ENCODE measurements around the gene SMIM32. TPM values are rescaled to one million over a fixed set of nuclear protein-coding genes. Genes with fewer than 3 reads are reported as not detected.

The SMIM32 gene
- polyA plus RNA-seq, 1 donor, result 28.2 TPM

- Histone ChIP-seq H3K36me3 (ENCODE audit: control insufficient read depth, insufficient read depth, low read length) (peaks cover 4% of the 10 kb centered on the region), H3K27ac (ENCODE audit: low read length) (no peak overlapping the region), H3K27me3 (ENCODE audit: control insufficient read depth, insufficient read depth, low read length) (no peaks in the 10 kb centered on the region), H3K4me3 (ENCODE audit: low read length) (no peak overlapping the region), H3K4me1 (ENCODE audit: control insufficient read depth, insufficient read depth, low read length) (no peaks in the 10 kb centered on the region), H3K9me3 (ENCODE audit: control insufficient read depth, low read depth, low read length) (no peaks in the 10 kb centered on the region)
- WGBS (ENCODE audit: insufficient coverage, low lambda C conversion rate), result no CpG with 5 or more reads among the region's 4 CpGs
- DNase-seq, result no peak
Measured at GRCh38 chr5:136210259-136210658, 17.3 kb upstream of the SMIM32 start.

GRCh38 chr5:136209346-136209910, 16.5 kb upstream of the SMIM32 start:
- no peaks in the 10 kb centered on the region for H3K9me3 ChIP-seq (ENCODE audit: control insufficient read depth, low read depth, low read length)
- H3K4me1 ChIP-seq (ENCODE audit: control insufficient read depth, insufficient read depth, low read length), result no peaks in the 10 kb centered on the region
- H3K27me3 ChIP-seq (ENCODE audit: control insufficient read depth, insufficient read depth, low read length), result no peaks in the 10 kb centered on the region
- no peaks in the 10 kb centered on the region for H3K36me3 ChIP-seq (ENCODE audit: control insufficient read depth, insufficient read depth, low read length)
- WGBS (ENCODE audit: insufficient coverage, low lambda C conversion rate), result no CpG with 5 or more reads among the region's 14 CpGs
- no peak for DNase-seq
- no peak overlapping the region for H3K27ac ChIP-seq (ENCODE audit: low read length)
- H3K4me3 ChIP-seq (ENCODE audit: low read length), result no peak overlapping the region

- H3K4me1 ChIP-seq (ENCODE audit: control insufficient read depth, insufficient read depth, low read length), result no peaks in the 10 kb centered on the region
- H3K4me3 ChIP-seq (ENCODE audit: low read length), result no peak overlapping the region
- no peak overlapping the region for H3K27ac ChIP-seq (ENCODE audit: low read length)
- no peaks in the 10 kb centered on the region for H3K27me3 ChIP-seq (ENCODE audit: control insufficient read depth, insufficient read depth, low read length)
- WGBS (ENCODE audit: insufficient coverage, low lambda C conversion rate), result no CpG with 5 or more reads among the region's 3 CpGs
- no peaks in the 10 kb centered on the region for H3K9me3 ChIP-seq (ENCODE audit: control insufficient read depth, low read depth, low read length)
- H3K36me3 ChIP-seq (ENCODE audit: control insufficient read depth, insufficient read depth, low read length), result no peaks in the 10 kb centered on the region
- no peak for DNase-seq
Measured at GRCh38 chr5:136208916-136209315, 16.0 kb upstream of the SMIM32 start.

GRCh38 chr5:136207631-136208030, 14.7 kb upstream of the SMIM32 start:
- H3K9me3 ChIP-seq (ENCODE audit: control insufficient read depth, low read depth, low read length), result no peaks in the 10 kb centered on the region
- no peaks in the 10 kb centered on the region for H3K36me3 ChIP-seq (ENCODE audit: control insufficient read depth, insufficient read depth, low read length)
- no peaks in the 10 kb centered on the region for H3K4me1 ChIP-seq (ENCODE audit: control insufficient read depth, insufficient read depth, low read length)
- H3K27ac ChIP-seq (ENCODE audit: low read length), result no peak overlapping the region
- 100% methylated on average over 1 of the region's 7 CpGs for WGBS (ENCODE audit: insufficient coverage, low lambda C conversion rate)
- no peaks in the 10 kb centered on the region for H3K27me3 ChIP-seq (ENCODE audit: control insufficient read depth, insufficient read depth, low read length)
- no peak for DNase-seq
- no peak overlapping the region for H3K4me3 ChIP-seq (ENCODE audit: low read length)

- Histone ChIP-seq H3K27ac (ENCODE audit: low read length) (no peak overlapping the region), H3K4me3 (ENCODE audit: low read length) (no peak overlapping the region), H3K27me3 (ENCODE audit: control insufficient read depth, insufficient read depth, low read length) (no peaks in the 10 kb centered on the region), H3K36me3 (ENCODE audit: control insufficient read depth, insufficient read depth, low read length) (no peaks in the 10 kb centered on the region), H3K9me3 (ENCODE audit: control insufficient read depth, low read depth, low read length) (no peaks in the 10 kb centered on the region), H3K4me1 (ENCODE audit: control insufficient read depth, insufficient read depth, low read length) (no peaks in the 10 kb centered on the region)
- no peak for DNase-seq
- WGBS (ENCODE audit: insufficient coverage, low lambda C conversion rate), result no CpG with 5 or more reads among the region's 5 CpGs
Measured at GRCh38 chr5:136206361-136206760, 13.4 kb upstream of the SMIM32 start.

GRCh38 chr5:136205941-136206340, 13.0 kb upstream of the SMIM32 start:
- no peak for DNase-seq
- WGBS (ENCODE audit: insufficient coverage, low lambda C conversion rate), result no CpG with 5 or more reads among the region's 4 CpGs
- no peaks in the 10 kb centered on the region for H3K36me3 ChIP-seq (ENCODE audit: control insufficient read depth, insufficient read depth, low read length)
- H3K9me3 ChIP-seq (ENCODE audit: control insufficient read depth, low read depth, low read length), result no peaks in the 10 kb centered on the region
- H3K4me3 ChIP-seq (ENCODE audit: low read length), result no peak overlapping the region
- no peak overlapping the region for H3K27ac ChIP-seq (ENCODE audit: low read length)
- no peaks in the 10 kb centered on the region for H3K27me3 ChIP-seq (ENCODE audit: control insufficient read depth, insufficient read depth, low read length)
- no peaks in the 10 kb centered on the region for H3K4me1 ChIP-seq (ENCODE audit: control insufficient read depth, insufficient read depth, low read length)

- Histone ChIP-seq H3K4me1 (ENCODE audit: control insufficient read depth, insufficient read depth, low read length) (no peaks in the 10 kb centered on the region), H3K4me3 (ENCODE audit: low read length) (no peak overlapping the region), H3K36me3 (ENCODE audit: control insufficient read depth, insufficient read depth, low read length) (no peaks in the 10 kb centered on the region), H3K27me3 (ENCODE audit: control insufficient read depth, insufficient read depth, low read length) (no peaks in the 10 kb centered on the region), H3K27ac (ENCODE audit: low read length) (no peak overlapping the region), H3K9me3 (ENCODE audit: control insufficient read depth, low read depth, low read length) (no peaks in the 10 kb centered on the region)
- 100% methylated on average over 3 of the region's 8 CpGs for WGBS (ENCODE audit: insufficient coverage, low lambda C conversion rate)
- DNase-seq, result no peak
Measured at GRCh38 chr5:136205061-136205702, 12.2 kb upstream of the SMIM32 start.

GRCh38 chr5:136203303-136203922, 10.5 kb upstream of the SMIM32 start:
- Histone ChIP-seq H3K27me3 (ENCODE audit: control insufficient read depth, insufficient read depth, low read length) (no peaks in the 10 kb centered on the region), H3K27ac (ENCODE audit: low read length) (no peak overlapping the region), H3K4me3 (ENCODE audit: low read length) (no peak overlapping the region), H3K36me3 (ENCODE audit: control insufficient read depth, insufficient read depth, low read length) (no peaks in the 10 kb centered on the region), H3K4me1 (ENCODE audit: control insufficient read depth, insufficient read depth, low read length) (no peaks in the 10 kb centered on the region), H3K9me3 (ENCODE audit: control insufficient read depth, low read depth, low read length) (no peaks in the 10 kb centered on the region)
- no peak for DNase-seq
- no CpG with 5 or more reads among the region's 6 CpGs for WGBS (ENCODE audit: insufficient coverage, low lambda C conversion rate)

- H3K9me3 ChIP-seq (ENCODE audit: control insufficient read depth, low read depth, low read length), result no peaks in the 10 kb centered on the region
- DNase-seq, result no peak
- no peaks in the 10 kb centered on the region for H3K36me3 ChIP-seq (ENCODE audit: control insufficient read depth, insufficient read depth, low read length)
- H3K4me1 ChIP-seq (ENCODE audit: control insufficient read depth, insufficient read depth, low read length), result no peaks in the 10 kb centered on the region
- WGBS (ENCODE audit: insufficient coverage, low lambda C conversion rate), result 10% methylated on average over 2 of the region's 13 CpGs
- no peak overlapping the region for H3K27ac ChIP-seq (ENCODE audit: low read length)
- H3K4me3 ChIP-seq (ENCODE audit: low read length), result no peak overlapping the region
- H3K27me3 ChIP-seq (ENCODE audit: control insufficient read depth, insufficient read depth, low read length), result no peaks in the 10 kb centered on the region
Measured at GRCh38 chr5:136202469-136203205, 9.7 kb upstream of the SMIM32 start.

GRCh38 chr5:136201870-136202269, 8.9 kb upstream of the SMIM32 start:
- DNase-seq, result no peak
- no peaks in the 10 kb centered on the region for H3K27me3 ChIP-seq (ENCODE audit: control insufficient read depth, insufficient read depth, low read length)
- no peaks in the 10 kb centered on the region for H3K36me3 ChIP-seq (ENCODE audit: control insufficient read depth, insufficient read depth, low read length)
- H3K27ac ChIP-seq (ENCODE audit: low read length), result no peak overlapping the region
- H3K4me1 ChIP-seq (ENCODE audit: control insufficient read depth, insufficient read depth, low read length), result no peaks in the 10 kb centered on the region
- H3K4me3 ChIP-seq (ENCODE audit: low read length), result no peak overlapping the region
- 88% methylated on average over 3 of the region's 4 CpGs for WGBS (ENCODE audit: insufficient coverage, low lambda C conversion rate)
- no peaks in the 10 kb centered on the region for H3K9me3 ChIP-seq (ENCODE audit: control insufficient read depth, low read depth, low read length)

Measured in large intestine (tissue), 3 donors.